CD8-positive, alpha-beta memory T cell (primary cell): ENCODE measurements around the gene TROAP. TPM values are rescaled to one million over a fixed set of nuclear protein-coding genes. Genes with fewer than 3 reads are reported as not detected.

ENCODE experiments used
- CTCF ChIA-PET: fragments of 350-600 bp; sonication (Branson Sonifier 250); formaldehyde crosslinking; loops from one replicate; lab custom pipeline; 2021; ENCODE audit warnings: antibody characterized with exemption; lab: Charles Lee
- POLR2A ChIA-PET: fragments of 350-600 bp; sonication (Branson Sonifier 250); formaldehyde crosslinking; loops from one replicate; lab custom pipeline; 2021; ENCODE audit warnings: antibody characterized with exemption; lab: Charles Lee
- DNase-seq, 5 donors: peaks; one replicate each; pipeline versions ENCODE4 v3.0.0 to v3.0.0-alpha.2; 2020 to 2022; ENCODE audit warnings: mixed read lengths in 1 of 5
- H3K27ac ChIP-seq: one replicate; pipeline ENCODE4 v1.7.0; 2013; ENCODE audit warnings: low read depth, mild to moderate bottlenecking, low read length, moderate library complexity
- H3K27me3 ChIP-seq: 2 replicates; pipeline ENCODE4 v1.7.0; 2013; ENCODE audit warnings: low read length, mild to moderate bottlenecking; ENCODE audit not compliant: insufficient read depth, poor library complexity, severe bottlenecking
- H3K36me3 ChIP-seq: 2 replicates; pipeline ENCODE4 v1.7.0; 2013; ENCODE audit warnings: mild to moderate bottlenecking, low read length, moderate library complexity; ENCODE audit not compliant: insufficient read depth
- H3K4me1 ChIP-seq: 2 replicates; pipeline ENCODE4 v1.7.0; 2013; ENCODE audit warnings: mild to moderate bottlenecking, low read length, moderate library complexity; ENCODE audit not compliant: insufficient read depth
- H3K4me3 ChIP-seq: 2 replicates; pipeline ENCODE4 v1.7.0; 2013; ENCODE audit warnings: mild to moderate bottlenecking, low read length
- H3K9me3 ChIP-seq: 2 replicates; pipeline ENCODE4 v1.7.0; 2013; ENCODE audit warnings: mild to moderate bottlenecking, low read length
- H3K27ac Mint-ChIP-seq, 8 donors: one replicate each; pipeline ENCODE4 v1.8.0; 2020 to 2021; ENCODE audit warnings: mixed read lengths in 8 of 8, mild to moderate bottlenecking in 6 of 8, inconsistent platforms in 3 of 8, moderate library complexity in 3 of 8
- H3K27me3 Mint-ChIP-seq, 2 donors: one replicate each; pipeline ENCODE4 v1.8.0; 2020 to 2021; ENCODE audit warnings: mixed read lengths in 2 of 2, mild to moderate bottlenecking in 1 of 2, moderate library complexity in 1 of 2
- H3K36me3 Mint-ChIP-seq, 3 donors: one replicate each; pipeline ENCODE4 v1.8.0; 2020 to 2021; ENCODE audit warnings: mixed read lengths in 3 of 3, inconsistent platforms in 1 of 3, mild to moderate bottlenecking in 1 of 3
- H3K4me1 Mint-ChIP-seq, 3 donors: one replicate each; pipeline ENCODE4 v1.8.0; 2020 to 2021; ENCODE audit warnings: mixed read lengths in 3 of 3, inconsistent platforms in 1 of 3, mild to moderate bottlenecking in 1 of 3
- H3K4me3 Mint-ChIP-seq, 7 donors: one replicate each; pipeline ENCODE4 v1.8.0; 2020 to 2021; ENCODE audit warnings: mixed read lengths in 7 of 7, mild to moderate bottlenecking in 6 of 7, moderate library complexity in 4 of 7, inconsistent platforms in 2 of 7
- H3K9me3 Mint-ChIP-seq, 5 donors: one replicate each; pipeline ENCODE4 v1.8.0; 2020 to 2022; ENCODE audit warnings: mixed read lengths in 5 of 5, mild to moderate bottlenecking in 3 of 5, moderate library complexity in 2 of 5, inconsistent platforms in 1 of 5
- polyA plus RNA-seq: library from polyadenylated mRNA; unstranded; fragments of 300-500 nt; fragmentation: Illumina TruSeq; gene quantifications from one replicate; pipeline ENCODE4 v1.2.3, GENCODE V29; 2021
- total RNA-seq, 2 experiments: library from RNA; stranded (reverse); gene quantifications; one replicate each; pipeline ENCODE4 v1.2.3, GENCODE V29; 2021

Gene TROAP
- total and polyA plus RNA-seq, 3 experiments from 2014 or later = 0.79 to 35.0 (median 33.6) TPM

DNA sequence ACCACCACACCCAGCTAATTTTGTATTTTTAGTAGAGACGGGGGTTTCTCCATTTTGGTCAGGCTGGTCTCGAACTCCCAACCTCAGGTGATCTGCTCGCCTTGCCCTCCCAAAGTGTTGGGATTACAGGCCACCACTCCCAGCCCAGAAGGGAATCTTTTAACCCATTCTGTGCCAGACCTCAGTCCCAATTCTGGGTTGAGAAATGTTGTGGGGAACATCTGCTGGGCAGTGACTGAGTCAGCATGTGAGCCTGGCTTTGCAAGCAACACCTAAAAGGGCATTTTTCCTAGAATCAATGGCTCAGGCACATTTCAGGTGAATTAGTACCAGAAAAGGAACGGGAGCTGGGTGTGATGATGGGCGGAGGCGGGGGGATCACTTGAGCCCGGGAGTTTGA is 36.6 kb downstream of the TROAP start:
- no peak overlapping the region for H3K4me3 Mint-ChIP-seq
- Histone ChIP-seq H3K27me3 (no peaks in the 10 kb centered on the region), H3K36me3 (no peaks in the 10 kb centered on the region), H3K9me3 (no peaks in the 10 kb centered on the region), H3K4me1 (peaks cover 7% of the 10 kb centered on the region), H3K27ac (no peak overlapping the region), H3K4me3 (no peak overlapping the region)
- ChIA-PET CTCF (interaction anchor here (1.3 to 7.4 kb wide), 8 partner anchors 12 to 263 kb away, joined by 3 to 172 read pairs (median 8); partner anchors contain the start of genes DNAJC22 and PRPF40B), POLR2A (interaction anchor here (0.7 kb wide), 2 partner anchors 117 to 381 kb away, joined by 4 to 5 read pairs; no protein-coding TSS in a partner anchor)
- no peaks in the 10 kb centered on the region for H3K36me3 Mint-ChIP-seq
- peaks cover 2 to 4% (median 3%) of the 10 kb centered on the region in 3 donors for H3K4me1 Mint-ChIP-seq
- DNase-seq = no peak
- peaks cover 11 to 35% of the 10 kb centered on the region in 2 donors for H3K27me3 Mint-ChIP-seq
- H3K9me3 Mint-ChIP-seq = no peaks in the 10 kb centered on the region
- H3K27ac Mint-ChIP-seq = peak overlapping the region in 1 of 8 donors; percentile 69

DNA sequence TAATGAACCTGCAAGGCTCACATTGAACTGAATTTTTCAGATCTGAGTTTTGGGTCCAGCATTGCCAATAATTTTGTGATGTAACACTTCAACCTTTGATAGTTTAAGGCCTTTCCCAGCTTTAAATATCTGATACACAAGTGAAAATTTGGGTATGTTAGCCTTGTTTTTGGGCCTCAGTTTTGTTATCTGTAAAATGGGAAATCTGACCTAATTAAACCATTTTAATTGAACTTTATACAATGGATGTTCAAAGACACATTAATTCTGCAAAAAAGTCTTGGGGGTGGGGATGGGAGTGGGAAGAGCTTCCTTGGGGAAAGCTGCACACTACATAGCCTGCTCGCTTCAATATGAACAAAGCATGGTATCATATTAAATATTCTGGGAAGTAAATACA is 39.0 kb downstream of the TROAP start:
- peaks cover 11 to 27% of the 10 kb centered on the region in 2 donors for H3K27me3 Mint-ChIP-seq
- H3K9me3 ChIP-seq = no peaks in the 10 kb centered on the region

DNA sequence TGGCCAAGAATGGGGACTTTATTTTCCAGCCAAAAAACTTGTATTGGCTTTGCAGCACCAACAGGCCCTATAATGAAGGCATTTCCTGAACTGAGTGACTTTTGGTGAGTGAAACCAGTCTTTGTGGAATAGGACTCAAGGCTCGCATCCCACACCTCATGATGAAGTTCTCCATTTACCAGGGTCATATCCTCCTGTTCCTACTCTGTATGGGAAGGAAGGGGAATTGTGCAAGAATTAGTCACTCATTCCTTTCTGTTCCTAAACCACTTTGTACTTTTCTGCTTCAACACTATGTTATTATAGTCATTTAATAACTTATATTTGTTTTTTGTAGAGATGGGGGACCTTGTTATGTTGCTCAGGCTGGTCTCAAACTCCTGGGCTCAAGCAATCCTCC is 41.9 kb downstream of the TROAP start:
- no peak overlapping the region for H3K27ac ChIP-seq
- no peak for DNase-seq
- no peaks in the 10 kb centered on the region for H3K36me3 ChIP-seq
- Mint-ChIP-seq H3K27me3 (peaks cover 4 to 10% of the 10 kb centered on the region in 2 donors), H3K9me3 (no peaks in the 10 kb centered on the region), H3K36me3 (peaks cover 0 to 5% (median 0%) of the 10 kb centered on the region in 3 donors), H3K4me3 (peak overlapping the region in 1 of 7 donors; percentile 98), H3K27ac (no peak overlapping the region), H3K4me1 (peaks cover 19 to 37% (median 30%) of the 10 kb centered on the region in 3 donors)
- H3K4me3 ChIP-seq = no peak overlapping the region
- ChIA-PET POLR2A (no interaction called here), CTCF (interaction anchor here (0.6 to 3.9 kb wide), 5 partner anchors 18 to 155 kb away, joined by 3 to 18 read pairs (median 3); partner anchors contain the start of gene DNAJC22)
- peaks cover 19% of the 10 kb centered on the region for H3K4me1 ChIP-seq
- no peaks in the 10 kb centered on the region for H3K27me3 ChIP-seq
- no peaks in the 10 kb centered on the region for H3K9me3 ChIP-seq

More for the DNA sequence above, 39.0 kb downstream of the TROAP start:
- H3K27ac Mint-ChIP-seq = no peak overlapping the region
- Histone ChIP-seq H3K27me3 (no peaks in the 10 kb centered on the region), H3K27ac (no peak overlapping the region), H3K4me3 (no peak overlapping the region), H3K4me1 (peaks cover 21% of the 10 kb centered on the region), H3K36me3 (no peaks in the 10 kb centered on the region)
- no peaks in the 10 kb centered on the region for H3K9me3 Mint-ChIP-seq
- no peak for DNase-seq
- ChIA-PET POLR2A (no interaction called here), CTCF (interaction anchor here (7.4 kb wide), 1 partner anchor 152 kb away, joined by 172 read pairs; no protein-coding TSS in a partner anchor)
- peaks cover 4 to 17% (median 15%) of the 10 kb centered on the region in 3 donors for H3K4me1 Mint-ChIP-seq
- peaks cover 0 to 5% (median 0%) of the 10 kb centered on the region in 3 donors for H3K36me3 Mint-ChIP-seq
- no peak overlapping the region for H3K4me3 Mint-ChIP-seq

DNA sequence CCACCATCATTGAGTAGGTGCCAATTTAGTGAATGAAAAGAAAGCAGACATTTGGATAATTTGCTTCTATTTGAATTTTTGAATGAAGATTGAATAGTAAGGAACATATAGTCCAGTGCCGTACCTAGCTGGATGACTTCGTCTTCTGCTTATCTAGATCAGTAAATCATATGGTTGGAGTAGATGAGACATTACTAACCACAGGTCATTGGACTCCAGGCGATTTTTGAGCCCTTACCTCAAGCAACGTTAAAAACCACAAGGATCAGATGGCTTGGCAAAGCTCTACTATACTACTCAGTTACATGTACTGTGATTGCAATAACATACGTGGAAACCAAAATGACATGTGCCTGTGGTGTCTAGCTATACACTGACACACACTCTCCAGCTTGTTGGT is 42.5 kb downstream of the TROAP start:
- H3K4me3 ChIP-seq = no peak overlapping the region
- Mint-ChIP-seq H3K4me3 (peak overlapping the region in 5 of 7 donors; percentile 24 to 98 (median 97)), H3K27ac (peak overlapping the region in 1 of 8 donors; percentile 98), H3K27me3 (peaks cover 4 to 8% of the 10 kb centered on the region in 2 donors), H3K36me3 (peaks cover 0 to 5% (median 0%) of the 10 kb centered on the region in 3 donors), H3K4me1 (peaks cover 19 to 42% (median 36%) of the 10 kb centered on the region in 3 donors), H3K9me3 (no peaks in the 10 kb centered on the region)
- ChIA-PET POLR2A (no interaction called here), CTCF (interaction anchor here (1.4 to 3.9 kb wide), 5 partner anchors 18 to 147 kb away, joined by 3 to 18 read pairs (median 7); partner anchors contain the start of gene DNAJC22)
- peaks cover 20% of the 10 kb centered on the region for H3K4me1 ChIP-seq
- H3K27me3 ChIP-seq = no peaks in the 10 kb centered on the region
- H3K27ac ChIP-seq = no peak overlapping the region
- DNase-seq = no peak
- no peaks in the 10 kb centered on the region for H3K9me3 ChIP-seq
- no peaks in the 10 kb centered on the region for H3K36me3 ChIP-seq

- H3K4me3 ChIP-seq = peak overlapping the region; percentile 82
- Mint-ChIP-seq H3K36me3 (peaks cover 0 to 5% (median 0%) of the 10 kb centered on the region in 3 donors), H3K27ac (peak overlapping the region; percentile 60 to 98 (median 94)), H3K4me1 (peaks cover 19 to 43% (median 37%) of the 10 kb centered on the region in 3 donors), H3K9me3 (no peaks in the 10 kb centered on the region), H3K4me3 (peak overlapping the region; percentile 89 to 98 (median 96)), H3K27me3 (peaks cover 4% of the 10 kb centered on the region in 2 donors)
- no peaks in the 10 kb centered on the region for H3K36me3 ChIP-seq
- no peak for DNase-seq
- no peaks in the 10 kb centered on the region for H3K9me3 ChIP-seq
- peak overlapping the region; percentile 91 for H3K27ac ChIP-seq
- H3K27me3 ChIP-seq = no peaks in the 10 kb centered on the region
- ChIA-PET CTCF (interaction anchor here (0.7 to 3.9 kb wide), 17 partner anchors 8 to 214 kb away, joined by 3 to 31 read pairs (median 4); partner anchors contain the start of genes DNAJC22, PRPH and TROAP), POLR2A (interaction anchor here (0.7 to 1.8 kb wide), 7 partner anchors 8 to 746 kb away, joined by 3 to 12 read pairs (median 4); partner anchors contain the start of genes COX14, DNAJC22, TROAP and TUBA1C)
- peaks cover 20% of the 10 kb centered on the region for H3K4me1 ChIP-seq
Measured at GRCh38 chr12:49366096-49366651, 43.1 kb downstream of the TROAP start.

- Mint-ChIP-seq H3K27me3 (peaks cover 0 to 4% of the 10 kb centered on the region in 2 donors), H3K36me3 (peaks cover 0 to 5% (median 0%) of the 10 kb centered on the region in 3 donors), H3K4me1 (peaks cover 19 to 43% (median 37%) of the 10 kb centered on the region in 3 donors), H3K9me3 (no peaks in the 10 kb centered on the region), H3K4me3 (peak overlapping the region; percentile 89 to 98 (median 96)), H3K27ac (peak overlapping the region; percentile 60 to 98 (median 94))
- Histone ChIP-seq H3K36me3 (no peaks in the 10 kb centered on the region), H3K4me3 (peak overlapping the region; percentile 82), H3K27ac (peak overlapping the region; percentile 91), H3K9me3 (no peaks in the 10 kb centered on the region), H3K27me3 (no peaks in the 10 kb centered on the region), H3K4me1 (peaks cover 20% of the 10 kb centered on the region)
- CTCF ChIA-PET = interaction anchor here (0.7 to 3.9 kb wide), 21 partner anchors 9 to 296 kb away, joined by 3 to 31 read pairs (median 4); partner anchors contain the start of genes DNAJC22, PRPH and TROAP
- DNase-seq = peak; percentile 76 to 89 (median 79)
- POLR2A ChIA-PET = interaction anchor here (0.7 to 1.8 kb wide), 8 partner anchors 8 to 745 kb away, joined by 3 to 12 read pairs (median 4); partner anchors contain the start of genes COX14, DNAJC22, TROAP and TUBA1C
Measured at GRCh38 chr12:49366652-49367380, 43.8 kb downstream of the TROAP start.

GRCh38 chr12:49367381-49368239 is 44.6 kb downstream of the TROAP start, which contains the start of gene SPATS2:
TSS of gene SPATS2 (plus strand) at chr12:49367462. CDS start at chr12:49461013, 93,551 bp downstream.
- H3K4me3 Mint-ChIP-seq = peak within 1 kb of the TSS; percentile 89 to 98 (median 96)
- CTCF ChIA-PET = interaction anchor here (0.7 to 3.9 kb wide), 18 partner anchors 9 to 296 kb away, joined by 3 to 31 read pairs (median 4); partner anchors contain the start of genes DNAJC22 and TROAP
- no peaks in the 10 kb centered on the region for H3K9me3 Mint-ChIP-seq
- H3K27ac Mint-ChIP-seq = peak within 1 kb of the TSS; percentile 60 to 98 (median 94)
- H3K4me1 Mint-ChIP-seq = peaks cover 19 to 43% (median 37%) of the 10 kb centered on the region in 3 donors
- Histone ChIP-seq H3K36me3 (no peaks in the 10 kb centered on the region), H3K4me1 (peaks cover 20% of the 10 kb centered on the region), H3K27ac (peak within 1 kb of the TSS; percentile 91), H3K27me3 (no peaks in the 10 kb centered on the region), H3K4me3 (peak within 1 kb of the TSS; percentile 82), H3K9me3 (no peaks in the 10 kb centered on the region)
- POLR2A ChIA-PET = interaction anchor here (0.8 to 1.8 kb wide), 5 partner anchors 9 to 744 kb away, joined by 3 to 12 read pairs (median 7); partner anchors contain the start of genes COX14, DNAJC22 and TUBA1C
- peaks cover 0 to 4% of the 10 kb centered on the region in 2 donors for H3K27me3 Mint-ChIP-seq
- DNase-seq = no peak
- H3K36me3 Mint-ChIP-seq = peaks cover 0 to 5% (median 0%) of the 10 kb centered on the region in 3 donors
